CD14-positive monocyte (primary cell): Measurements from ENCODE around the gene IGSF9. TPM values are rescaled to one million over a fixed set of nuclear protein-coding genes. Genes with fewer than 3 reads are reported as not detected.
A peak's percentile ranks its signal among the peaks of the same experiment; 100 is the strongest.

Source experiments
- DNase-seq, 3 donors: peaks; one replicate each; pipeline ENCODE4 v3.0.0-alpha.2; 2011 to 2022
- H2AFZ ChIP-seq: 2 replicates; pipeline ENCODE4 v1.6.0; 2012; ENCODE audit warnings: mild to moderate bottlenecking, low read depth, low read length, inconsistent platforms; ENCODE audit not compliant: insufficient read depth, poor library complexity, severe bottlenecking
- H3K27ac ChIP-seq, 2 donors: 1 replicate in 1 of 2; 2 replicates in 1 of 2; pipeline ENCODE4 v1.5.1; 2012 to 2013; ENCODE audit warnings: low read length in 2 of 2, control low read depth in 1 of 2, inconsistent platforms in 1 of 2, low read depth in 1 of 2, mild to moderate bottlenecking in 1 of 2
- H3K27me3 ChIP-seq, 2 donors: one replicate each; pipeline versions ENCODE4 v1.6.0 to v1.6.1; 2011 to 2013; ENCODE audit warnings: low read length in 2 of 2; ENCODE audit not compliant: control insufficient read depth in 2 of 2, insufficient read depth in 2 of 2
- H3K36me3 ChIP-seq, 2 donors: replicated peaks in 1 of 2; 1 replicate in 1 of 2; 2 replicates in 1 of 2; pipeline versions ENCODE4 v1.5.1 to v1.6.1; 2012 to 2013; ENCODE audit warnings: low read length in 2 of 2, control low read depth in 1 of 2, inconsistent platforms in 1 of 2, mild to moderate bottlenecking in 1 of 2; ENCODE audit not compliant: insufficient read depth in 2 of 2, control insufficient read depth in 1 of 2
- H3K4me1 ChIP-seq, 2 donors: 1 replicate in 1 of 2; 2 replicates in 1 of 2; pipeline versions ENCODE4 v1.5.1 to v1.6.1; 2012 to 2013; ENCODE audit warnings: low read length in 2 of 2, control low read depth in 1 of 2, inconsistent platforms in 1 of 2, mild to moderate bottlenecking in 1 of 2, moderate library complexity in 1 of 2; ENCODE audit not compliant: insufficient read depth in 2 of 2, control insufficient read depth in 1 of 2
- H3K4me2 ChIP-seq: replicated peaks from 2 replicates; pipeline ENCODE3; 2012; ENCODE audit warnings: low read length, moderate library complexity, mild to moderate bottlenecking; ENCODE audit not compliant: poor library complexity, severe bottlenecking; ENCODE audit errors: extremely low read depth
- H3K4me3 ChIP-seq, 3 experiments: fragments of 200-600 bp in 1 of 3; sonication (generic) in 1 of 3; replicated peaks in 1 of 3; 1 replicate in 2 of 3; 2 replicates in 1 of 3; pipeline ENCODE4 v1.5.1; 2011 to 2013; ENCODE audit warnings: low read length in 3 of 3, mild to moderate bottlenecking in 3 of 3, control low read depth in 2 of 3, low read depth in 2 of 3, inconsistent platforms in 1 of 3, moderate library complexity in 1 of 3
- H3K79me2 ChIP-seq: 2 replicates; pipeline ENCODE4 v1.6.0; 2012; ENCODE audit warnings: mild to moderate bottlenecking, control low read depth, inconsistent platforms, low read length, moderate library complexity; ENCODE audit not compliant: insufficient read depth
- H3K9ac ChIP-seq: 2 replicates; pipeline ENCODE4 v1.6.0; 2017; ENCODE audit warnings: low read length, mild to moderate bottlenecking; ENCODE audit not compliant: insufficient read depth, poor library complexity, severe bottlenecking
- H3K9me3 ChIP-seq, 2 donors: replicated peaks in 1 of 2; 1 replicate in 1 of 2; 2 replicates in 1 of 2; pipeline versions ENCODE4 v1.5.1 to v1.6.1; 2012 to 2013; ENCODE audit warnings: low read length in 2 of 2, control low read depth in 1 of 2; ENCODE audit not compliant: control insufficient read depth in 1 of 2, insufficient read depth in 1 of 2
- H4K20me1 ChIP-seq: 2 replicates; pipeline ENCODE4 v1.6.0; 2012; ENCODE audit warnings: mild to moderate bottlenecking, low read length, control low read depth, moderate library complexity; ENCODE audit not compliant: insufficient read depth
- H3K27ac Mint-ChIP-seq, 7 donors: one replicate each; pipeline ENCODE4 v1.8.0; 2020; ENCODE audit warnings: mild to moderate bottlenecking in 7 of 7, mixed read lengths in 7 of 7, moderate library complexity in 6 of 7, inconsistent platforms in 2 of 7
- H3K27me3 Mint-ChIP-seq, 3 donors: one replicate each; pipeline ENCODE4 v1.8.0; 2021 to 2022; ENCODE audit warnings: low read depth in 3 of 3, mild to moderate bottlenecking in 3 of 3, mixed read lengths in 3 of 3, moderate library complexity in 3 of 3, inconsistent platforms in 1 of 3
- H3K36me3 Mint-ChIP-seq, 2 donors: one replicate each; pipeline ENCODE4 v1.8.0; 2020; ENCODE audit warnings: mixed read lengths in 2 of 2, inconsistent platforms in 1 of 2, mild to moderate bottlenecking in 1 of 2
- H3K4me1 Mint-ChIP-seq: one replicate; pipeline ENCODE4 v1.8.0; 2020; ENCODE audit warnings: mild to moderate bottlenecking, mixed read lengths
- H3K4me3 Mint-ChIP-seq, 2 donors: one replicate each; pipeline ENCODE4 v1.8.0; 2020; ENCODE audit warnings: mild to moderate bottlenecking in 2 of 2, mixed read lengths in 2 of 2, moderate library complexity in 1 of 2
- H3K9me3 Mint-ChIP-seq, 7 donors: one replicate each; pipeline ENCODE4 v1.8.0; 2020 to 2022; ENCODE audit warnings: mixed read lengths in 7 of 7, mild to moderate bottlenecking in 6 of 7, moderate library complexity in 6 of 7, inconsistent platforms in 2 of 7
- CTCF ChIP-seq: fragments of 200-600 bp; IDR thresholded peaks from one replicate; pipeline ENCODE4 v1.8.0; 2022; ENCODE audit warnings: antibody characterized with exemption, mild to moderate bottlenecking
- WGBS: methylation state at CpG from one replicate; pipeline ENCODE4 v1.1.5; 2013; ENCODE audit warnings: missing lambda C conversion rate; ENCODE audit not compliant: insufficient coverage; 5-methylcytosine and 5-hydroxymethylcytosine counted together
- intact Hi-C, 2 donors: fragments of 100-400 bp; cut with micrococcal nuclease; formaldehyde crosslinking; loops; one replicate each; pipeline versions ENCODE4 v1.15.0 to v1.15.1; 2023
- polyA plus RNA-seq, 3 donors: library from polyadenylated mRNA; depleted of rRNA in 1 of 3; unstranded in 2 of 3; stranded (reverse) in 1 of 3; fragments of 300-500 nt in 2 of 3; fragments of >200 nt in 1 of 3; fragmentation: Illumina TruSeq in 2 of 3; gene quantifications; 1 replicate in 2 of 3; 2 replicates in 1 of 3; pipeline ENCODE4 v1.2.3, GENCODE V29; 2012 to 2021

IGSF9 gene
- polyA plus RNA-seq, 3 donors = 0.04 TPM; not detected in 2

- Histone ChIP-seq H4K20me1 (no peaks in the 10 kb centered on the region), H3K9me3 (no peaks in the 10 kb centered on the region), H3K4me1 (peaks cover 18 to 29% of the 10 kb centered on the region in 2 donors), H3K4me2 (peak overlapping the region; percentile 74), H3K9ac (no peak overlapping the region), H3K4me3 (no peak overlapping the region), H3K36me3 (no peaks in the 10 kb centered on the region), H3K27ac (no peak overlapping the region), H3K27me3 (peaks cover 6 to 23% of the 10 kb centered on the region in 2 donors), H3K79me2 (peaks cover 11% of the 10 kb centered on the region), H2AFZ (peak overlapping the region; percentile 56)
- Mint-ChIP-seq H3K4me3 (peak overlapping the region in 1 of 2 donors; percentile 83), H3K27me3 (peaks cover 19 to 37% (median 23%) of the 10 kb centered on the region in 3 donors), H3K4me1 (peaks cover 39% of the 10 kb centered on the region), H3K36me3 (peaks cover 0 to 10% of the 10 kb centered on the region in 2 donors), H3K9me3 (peaks cover 0 to 8% (median 0%) of the 10 kb centered on the region in 7 donors), H3K27ac (no peak overlapping the region)
- TF ChIP-seq CTCF = no peak
- 59% methylated on average over 5 of the region's 9 CpGs for WGBS
- DNase-seq = peak in 1 of 3 donors; percentile 0
- intact Hi-C loops = no loop called here
Measured at GRCh38 chr1:159946242-159947187, 1.1 kb upstream of the IGSF9 start.

- WGBS = 36% methylated on average over 11 of the region's 11 CpGs
- peaks cover 28% of the 10 kb centered on the region for H3K79me2 ChIP-seq
- H3K27ac Mint-ChIP-seq = peak overlapping the region in 2 of 7 donors; percentile 36 to 57
- DNase-seq = peak in 1 of 3 donors; percentile 1
- peaks cover 42% of the 10 kb centered on the region for H3K4me1 Mint-ChIP-seq
- no peak overlapping the region for H3K27ac ChIP-seq
- H3K4me3 Mint-ChIP-seq = peak overlapping the region; percentile 49 to 83
- H3K4me1 ChIP-seq = peaks cover 18 to 30% of the 10 kb centered on the region in 2 donors
- peak overlapping the region; percentile 74 for H3K4me2 ChIP-seq
- no peaks in the 10 kb centered on the region for H3K9me3 ChIP-seq
- H2AFZ ChIP-seq = peak overlapping the region; percentile 56
- peaks cover 0 to 13% of the 10 kb centered on the region in 2 donors for H3K36me3 Mint-ChIP-seq
- H4K20me1 ChIP-seq = no peaks in the 10 kb centered on the region
- peaks cover 19 to 33% (median 23%) of the 10 kb centered on the region in 3 donors for H3K27me3 Mint-ChIP-seq
- peak overlapping the region in 1 of 3 experiments; percentile 57 for H3K4me3 ChIP-seq
- no peaks in the 10 kb centered on the region for H3K36me3 ChIP-seq
- TF ChIP-seq CTCF = no peak
- no peak overlapping the region for H3K9ac ChIP-seq
- H3K27me3 ChIP-seq = peaks cover 6 to 23% of the 10 kb centered on the region in 2 donors
- intact Hi-C loops = no loop called here
- peaks cover 0 to 8% (median 0%) of the 10 kb centered on the region in 7 donors for H3K9me3 Mint-ChIP-seq
Measured at GRCh38 chr1:159944623-159945455, 574 bp downstream of the IGSF9 start.
